ENCODE results near the gene SLC26A11. TPM values are rescaled to one million over a fixed set of nuclear protein-coding genes. Genes with fewer than 3 reads are reported as not detected.

The SLC26A11 gene
- total and polyA plus RNA-seq, 7 donors, result 2.3 to 14.5 (median 9.3) TPM

GRCh38 chr17:80213643-80213975, 6.6 kb upstream of the SLC26A11 start:
- 97% methylated on average over 17 of the region's 17 CpGs for WGBS, 2 donors
- intact Hi-C loops (cut with DNase I), result no loop called here
- Histone ChIP-seq H3K36me3 (peaks cover 4 to 86% (median 27%) of the 10 kb centered on the region in 4 donors), H3K27me3 (no peaks in the 10 kb centered on the region), H3K9me3 (no peaks in the 10 kb centered on the region), H3K27ac (no peak overlapping the region), H3K4me3 (no peak overlapping the region), H3K4me1 (peaks cover 0 to 3% (median 0%) of the 10 kb centered on the region in 4 donors)
- TF ChIP-seq POLR2A (IDR thresholded peaks at IDR 0.05) (no peak), CTCF (IDR thresholded peaks at IDR 0.05) (no peak), POLR2AphosphoS5 (IDR thresholded peaks at IDR 0.05) (no peak), EP300 (IDR thresholded peaks at IDR 0.05) (no peak)
- DNase-seq, result no peak

GRCh38 chr17:80214012-80214877, 6.0 kb upstream of the SLC26A11 start:
- intact Hi-C loops (cut with DNase I), result no loop called here

GRCh38 chr17:80214878-80215210, 5.4 kb upstream of the SLC26A11 start:
- intact Hi-C loops (cut with DNase I), result no loop called here
- H3K4me3 ChIP-seq, result no peak overlapping the region
- no peaks in the 10 kb centered on the region for H3K27me3 ChIP-seq
- no peaks in the 10 kb centered on the region for H3K9me3 ChIP-seq
- peaks cover 4 to 74% (median 25%) of the 10 kb centered on the region in 4 donors for H3K36me3 ChIP-seq
- peaks cover 0 to 11% (median 8%) of the 10 kb centered on the region in 4 donors for H3K4me1 ChIP-seq
- 95% methylated on average over 17 of the region's 17 CpGs for WGBS, 2 donors
- no peak overlapping the region for H3K27ac ChIP-seq
- no peak for DNase-seq
- no peak for TF ChIP-seq POLR2AphosphoS5 (IDR thresholded peaks at IDR 0.05)
- TF ChIP-seq EP300 (IDR thresholded peaks at IDR 0.05), result no peak
- TF ChIP-seq CTCF (IDR thresholded peaks at IDR 0.05), result no peak
- TF ChIP-seq POLR2A (IDR thresholded peaks at IDR 0.05), result no peak

More at GRCh38 chr17:80214012-80214877, 6.0 kb upstream of the SLC26A11 start:
- Histone ChIP-seq H3K4me1 (peaks cover 0 to 6% (median 2%) of the 10 kb centered on the region in 4 donors), H3K27ac (no peak overlapping the region), H3K4me3 (no peak overlapping the region), H3K9me3 (no peaks in the 10 kb centered on the region), H3K27me3 (no peaks in the 10 kb centered on the region), H3K36me3 (peaks cover 4 to 80% (median 27%) of the 10 kb centered on the region in 4 donors)
- DNase-seq, result no peak
- WGBS, 2 donors, result 95% methylated on average over 48 of the region's 48 CpGs
- no peak for TF ChIP-seq EP300 (IDR thresholded peaks at IDR 0.05)
- no peak for TF ChIP-seq POLR2A (IDR thresholded peaks at IDR 0.05)
- no peak for TF ChIP-seq CTCF (IDR thresholded peaks at IDR 0.05)
- TF ChIP-seq POLR2AphosphoS5 (IDR thresholded peaks at IDR 0.05), result no peak

- no peak for DNase-seq
- peaks cover 0 to 55% (median 13%) of the 10 kb centered on the region in 4 donors for H3K36me3 ChIP-seq
- TF ChIP-seq CTCF (IDR thresholded peaks at IDR 0.05) (no peak), POLR2A (IDR thresholded peaks at IDR 0.05) (no peak), POLR2AphosphoS5 (IDR thresholded peaks at IDR 0.05) (no peak), EP300 (IDR thresholded peaks at IDR 0.05) (no peak)
- H3K27me3 ChIP-seq, result no peaks in the 10 kb centered on the region
- H3K9me3 ChIP-seq, result no peaks in the 10 kb centered on the region
- peaks cover 0 to 23% (median 18%) of the 10 kb centered on the region in 4 donors for H3K4me1 ChIP-seq
- no peak overlapping the region for H3K4me3 ChIP-seq
- intact Hi-C loops (cut with DNase I), result no loop called here
- WGBS, 2 donors, result 98% methylated on average over 40 of the region's 40 CpGs
- no peak overlapping the region for H3K27ac ChIP-seq
Observed at GRCh38 chr17:80216473-80217456, 3.5 kb upstream of the SLC26A11 start.
